GM12872 (cell line): Measurements from ENCODE around the gene ZBTB48.

ENCODE experiments used
- TF ChIP-seq, protein P1 (sequence below): IDR thresholded peaks from 3 replicates; pipeline ENCODE4 v1.5.1; 2011; ENCODE audit warnings: low read depth, mild to moderate bottlenecking, low read length, moderate library complexity; ENCODE audit not compliant: insufficient read depth

Gene ZBTB48

DNA sequence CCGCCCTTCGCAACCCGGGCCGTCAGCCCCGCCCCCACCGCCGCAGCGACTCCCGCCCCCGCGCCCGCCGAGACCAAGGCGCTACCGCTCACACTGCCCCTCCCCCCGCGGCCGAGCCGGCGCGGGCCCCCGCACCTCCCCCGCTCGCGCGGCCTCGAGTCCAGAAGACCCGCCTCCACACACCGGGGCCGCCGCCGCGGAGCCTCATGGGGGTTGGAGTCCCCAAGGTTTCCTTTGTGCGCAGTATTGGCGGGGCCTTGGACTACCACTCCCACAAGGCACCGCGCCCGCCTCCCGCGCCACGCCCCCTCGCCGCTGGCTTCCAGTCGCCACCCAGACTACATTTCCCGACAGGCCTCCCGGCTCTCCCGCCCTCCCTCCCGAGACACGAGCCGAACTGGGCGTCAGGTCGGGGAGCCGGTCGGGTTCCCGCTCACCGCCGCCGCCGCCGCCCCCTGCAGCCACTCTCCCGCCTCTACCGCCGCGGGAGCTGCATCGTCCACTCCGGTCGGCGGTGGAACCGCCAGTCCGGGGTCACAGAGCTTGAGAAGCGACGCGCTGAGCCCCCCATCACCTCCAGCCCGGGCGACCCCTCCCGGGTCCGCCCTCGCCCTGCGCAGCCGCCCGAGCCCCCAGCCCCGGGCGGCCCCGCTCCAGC, 33.7 kb downstream of the ZBTB48 start, which contains the start of gene PHF13:
PHF13 (plus strand) TSS at position 371 of the 658 bp plus-strand sequence. CDS start 336 bp downstream, outside the sequence.
- TF ChIP-seq, protein P1, sequence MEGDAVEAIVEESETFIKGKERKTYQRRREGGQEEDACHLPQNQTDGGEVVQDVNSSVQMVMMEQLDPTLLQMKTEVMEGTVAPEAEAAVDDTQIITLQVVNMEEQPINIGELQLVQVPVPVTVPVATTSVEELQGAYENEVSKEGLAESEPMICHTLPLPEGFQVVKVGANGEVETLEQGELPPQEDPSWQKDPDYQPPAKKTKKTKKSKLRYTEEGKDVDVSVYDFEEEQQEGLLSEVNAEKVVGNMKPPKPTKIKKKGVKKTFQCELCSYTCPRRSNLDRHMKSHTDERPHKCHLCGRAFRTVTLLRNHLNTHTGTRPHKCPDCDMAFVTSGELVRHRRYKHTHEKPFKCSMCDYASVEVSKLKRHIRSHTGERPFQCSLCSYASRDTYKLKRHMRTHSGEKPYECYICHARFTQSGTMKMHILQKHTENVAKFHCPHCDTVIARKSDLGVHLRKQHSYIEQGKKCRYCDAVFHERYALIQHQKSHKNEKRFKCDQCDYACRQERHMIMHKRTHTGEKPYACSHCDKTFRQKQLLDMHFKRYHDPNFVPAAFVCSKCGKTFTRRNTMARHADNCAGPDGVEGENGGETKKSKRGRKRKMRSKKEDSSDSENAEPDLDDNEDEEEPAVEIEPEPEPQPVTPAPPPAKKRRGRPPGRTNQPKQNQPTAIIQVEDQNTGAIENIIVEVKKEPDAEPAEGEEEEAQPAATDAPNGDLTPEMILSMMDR, result no peak

DNA sequence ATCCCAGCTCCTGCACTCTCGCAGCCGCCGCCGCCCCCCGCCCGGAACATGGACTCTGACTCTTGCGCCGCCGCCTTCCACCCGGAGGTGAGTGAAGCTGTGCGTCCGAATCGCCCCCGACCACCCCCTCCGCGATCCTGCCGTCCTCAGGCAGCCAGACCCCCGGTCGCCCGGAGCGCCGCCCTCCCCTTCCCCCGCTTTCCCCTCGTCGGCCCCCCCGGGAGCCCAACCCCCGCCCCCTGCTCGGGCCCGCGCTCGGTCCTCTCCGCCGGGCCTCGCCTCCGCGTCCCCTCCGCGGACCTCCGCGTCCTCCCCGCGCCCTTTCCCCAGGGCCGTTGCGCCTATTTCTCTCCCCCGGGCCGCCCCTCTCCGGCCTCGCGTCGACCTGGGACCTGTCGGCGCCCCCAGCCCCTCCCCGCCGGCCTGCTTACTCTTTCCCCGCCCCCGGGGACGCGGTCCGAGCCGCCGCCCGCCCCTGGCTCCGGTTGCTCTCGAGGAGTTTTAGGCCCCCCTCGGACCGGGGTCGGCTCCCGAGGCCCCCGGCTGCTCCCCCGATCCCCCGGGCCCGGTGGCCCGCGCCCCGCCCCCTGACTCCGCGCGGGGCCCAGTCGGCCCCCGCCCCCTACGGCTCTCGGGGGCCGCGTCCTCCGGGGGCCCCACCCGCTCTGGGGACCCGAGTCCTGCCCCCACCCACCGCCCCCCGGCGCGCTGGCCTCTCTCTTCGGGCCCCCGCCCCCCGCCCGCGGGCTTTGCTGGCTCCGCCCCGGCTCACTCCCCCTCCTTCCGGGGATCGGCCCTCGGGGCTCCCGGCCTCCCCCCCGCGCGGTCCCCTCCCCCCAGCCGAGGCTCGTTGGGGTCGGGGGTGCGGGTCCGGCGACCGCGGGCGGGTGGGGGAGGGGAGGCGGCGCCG, 34.5 kb downstream of the ZBTB48 start:
- TF ChIP-seq, protein P1, result no peak

DNA sequence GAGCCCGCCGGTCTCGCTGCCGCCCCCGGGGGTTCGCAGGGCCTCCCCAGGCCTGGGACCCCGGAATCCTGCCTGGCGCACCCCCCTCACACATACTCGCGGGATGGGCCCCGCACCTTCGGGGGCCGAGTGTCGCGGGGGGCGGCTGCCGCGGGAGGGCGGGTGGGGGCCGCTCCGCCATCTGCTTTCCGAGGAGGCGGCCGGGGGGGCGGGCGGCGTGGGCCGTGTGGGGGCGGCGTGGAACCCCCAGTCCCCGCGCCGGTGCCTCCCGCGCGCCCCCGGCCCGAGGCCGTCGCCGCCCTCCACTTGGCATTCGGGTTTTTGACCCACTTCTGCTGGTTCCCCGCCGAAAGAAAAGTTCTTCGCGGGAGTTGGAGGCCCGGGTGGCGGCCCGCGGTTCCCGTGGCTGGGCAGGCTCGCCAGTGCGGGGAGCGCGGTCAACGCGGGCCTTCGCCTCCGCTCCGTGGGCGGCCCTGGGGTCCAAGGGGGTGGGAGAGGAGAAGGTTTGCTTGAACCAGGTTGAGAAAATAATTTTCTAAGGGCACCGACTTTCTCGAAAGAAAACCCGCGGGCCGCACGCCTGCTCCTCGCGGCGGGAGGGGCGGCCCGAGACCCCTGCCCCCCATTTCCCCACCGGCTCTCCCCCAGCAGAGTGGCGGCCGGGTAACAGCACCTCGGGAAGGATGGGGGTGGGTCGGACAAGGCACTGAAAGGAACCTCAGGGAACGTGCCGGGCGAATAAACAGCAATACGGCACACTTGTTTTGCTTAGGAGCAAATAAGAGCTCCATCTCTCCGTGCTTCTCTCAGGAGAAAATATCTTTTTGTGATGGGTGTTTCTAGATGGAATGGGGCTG, 35.4 kb downstream of the ZBTB48 start:
- TF ChIP-seq, protein P1, result no peak

DNA sequence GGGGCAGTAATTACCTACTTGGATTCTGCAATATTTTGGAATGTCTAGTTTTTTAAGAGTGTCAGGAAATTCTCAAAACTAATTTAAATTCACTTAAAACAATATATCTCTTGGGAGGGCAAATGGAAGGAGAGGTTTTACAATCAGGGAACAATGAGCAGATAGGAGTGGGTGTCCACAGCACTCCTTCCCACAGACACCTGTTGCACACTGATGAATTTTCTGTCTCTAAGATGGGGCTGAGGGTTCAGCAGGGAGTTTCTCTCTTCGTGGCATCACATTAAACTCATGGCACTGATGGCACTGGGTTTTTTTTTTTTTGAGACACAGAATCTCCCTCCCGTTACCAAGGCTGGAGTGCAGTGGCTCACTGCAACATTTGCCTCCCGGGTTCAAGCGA, 39.3 kb downstream of the ZBTB48 start:
- TF ChIP-seq, protein P1, result no peak

DNA sequence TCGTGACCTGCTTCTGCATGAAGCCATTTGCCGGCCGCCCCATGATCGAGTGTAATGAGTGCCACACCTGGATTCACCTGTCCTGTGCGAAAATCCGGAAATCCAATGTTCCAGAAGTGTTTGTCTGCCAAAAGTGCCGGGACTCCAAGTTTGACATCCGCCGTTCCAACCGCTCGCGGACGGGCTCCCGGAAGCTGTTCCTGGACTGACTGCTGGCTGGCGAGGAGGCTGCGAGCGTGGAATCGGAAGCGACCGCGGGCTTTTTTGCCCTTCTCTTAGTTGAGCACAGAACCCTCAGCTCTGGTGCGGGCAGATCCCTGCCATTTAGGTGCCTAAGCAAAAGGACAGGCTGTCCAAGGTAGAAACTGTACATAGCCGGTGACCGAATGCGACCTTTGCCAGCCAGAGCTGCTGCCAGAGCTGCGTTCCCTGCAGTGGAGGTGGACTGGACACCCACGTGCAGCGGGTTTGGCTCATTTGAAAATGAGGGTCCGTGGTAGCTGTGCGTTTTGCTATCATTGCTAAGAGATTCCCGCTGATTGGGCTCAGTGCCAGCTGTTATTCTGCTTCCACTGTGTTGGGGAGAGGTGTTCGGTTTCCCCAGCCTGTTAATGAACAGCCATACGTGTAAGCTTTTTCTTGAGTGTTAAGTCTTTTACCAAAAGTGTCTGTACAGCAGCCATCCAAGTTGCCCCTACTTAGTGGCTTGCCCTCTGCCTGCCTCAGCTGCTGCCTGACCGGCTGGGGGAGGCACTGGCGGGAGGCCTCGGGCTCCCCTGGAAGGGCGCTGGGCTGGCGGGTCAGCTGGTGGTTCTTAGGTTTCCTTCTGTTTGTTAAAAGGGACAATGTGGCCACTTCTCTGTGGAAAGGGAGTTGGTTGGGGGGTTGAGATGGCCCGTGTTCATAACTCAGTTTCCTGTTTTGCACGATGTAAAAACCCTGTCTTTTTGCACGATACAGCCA, 41.9 kb downstream of the ZBTB48 start:
- TF ChIP-seq, protein P1, result no peak

DNA sequence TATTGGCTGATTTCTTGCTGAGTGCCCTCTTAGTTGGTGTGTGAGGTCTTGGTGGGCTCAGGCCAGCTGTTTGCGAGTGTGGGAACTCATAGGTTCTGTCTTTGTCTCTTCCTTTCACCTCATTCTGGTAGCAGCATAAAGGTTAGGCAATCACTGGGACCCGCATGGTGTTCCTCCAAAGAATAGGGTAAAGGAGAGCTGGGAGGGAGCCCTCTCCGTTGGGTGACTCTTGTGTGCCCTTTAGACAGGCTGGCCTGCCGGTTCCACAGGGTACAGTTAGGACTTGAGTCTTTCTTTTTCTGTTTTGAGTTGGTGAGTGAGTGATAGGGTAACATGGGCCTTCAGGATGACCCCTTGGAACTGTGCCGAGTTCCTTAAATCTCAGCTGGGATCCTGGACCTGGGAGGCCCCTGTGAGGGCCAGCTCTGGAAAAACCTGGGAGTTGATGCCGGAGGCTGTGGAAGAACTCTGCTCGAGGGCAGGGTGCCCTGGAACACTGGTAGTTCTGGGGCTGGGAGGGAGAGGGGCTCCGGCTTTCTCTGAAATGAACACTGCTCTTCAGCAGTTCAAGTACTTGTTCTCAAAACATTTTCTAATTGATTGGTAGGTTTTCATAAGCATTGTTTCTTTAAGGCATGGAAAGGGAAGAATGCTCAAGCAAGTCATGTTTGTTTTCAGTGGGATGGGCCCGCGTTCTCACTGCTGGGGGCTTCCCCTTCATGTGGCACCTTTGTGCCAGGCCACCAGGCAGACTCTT, 42.8 kb downstream of the ZBTB48 start:
- TF ChIP-seq, protein P1, result no peak
